HEK293 (cell line): ENCODE measurements around the gene MAFF.

ENCODE experiments used
- AEBP2 ChIP-seq: fragments of 450-650 bp; formaldehyde crosslinking; IDR thresholded peaks from 2 replicates; pipeline ENCODE4 v1.5.1; 2016; ENCODE audit warnings: missing biosample characterization, missing genetic modification characterization, borderline replicate concordance
- BCL11A ChIP-seq: fragments of 450-650 bp; formaldehyde crosslinking; IDR thresholded peaks from 2 replicates; pipeline ENCODE4 v1.5.1; 2016; ENCODE audit warnings: low read depth, missing biosample characterization, missing genetic modification characterization
- BCL6B ChIP-seq: fragments of 450-650 bp; formaldehyde crosslinking; IDR thresholded peaks from 2 replicates; pipeline ENCODE4 v1.5.1; 2017; ENCODE audit warnings: missing biosample characterization, missing genetic modification characterization
- CTCF ChIP-seq: fragments of 450-650 bp; formaldehyde crosslinking; IDR thresholded peaks from 2 replicates; pipeline ENCODE4 v1.5.1; 2016; ENCODE audit warnings: missing biosample characterization, missing genetic modification characterization
- HOXD13 ChIP-seq: sonication (generic); formaldehyde crosslinking; IDR thresholded peaks from 2 replicates; pipeline ENCODE4 v1.8.0; 2022; ENCODE audit warnings: missing genetic modification reagents, borderline replicate concordance
- KLF17 ChIP-seq: fragments of 450-650 bp; formaldehyde crosslinking; IDR thresholded peaks from 2 replicates; pipeline ENCODE4 v1.5.1; 2016; ENCODE audit warnings: missing biosample characterization, missing genetic modification characterization
- KLF8 ChIP-seq: fragments of 450-650 bp; formaldehyde crosslinking; IDR thresholded peaks from 2 replicates; pipeline ENCODE4 v1.5.1; 2016; ENCODE audit warnings: missing biosample characterization, missing genetic modification characterization
- PRDM4 ChIP-seq: fragments of 450-650 bp; formaldehyde crosslinking; IDR thresholded peaks from 2 replicates; pipeline ENCODE4 v1.5.1; 2017; ENCODE audit warnings: missing biosample characterization, missing genetic modification characterization
- PRDM6 ChIP-seq: fragments of 450-650 bp; formaldehyde crosslinking; IDR thresholded peaks from 2 replicates; pipeline ENCODE4 v1.5.1; 2017; ENCODE audit warnings: missing biosample characterization, missing genetic modification characterization
- ZBTB21 ChIP-seq: fragments of 450-650 bp; formaldehyde crosslinking; IDR thresholded peaks from 2 replicates; pipeline ENCODE4 v1.5.1; 2017; ENCODE audit warnings: missing biosample characterization, missing genetic modification characterization
- ZBTB48 ChIP-seq: fragments of 450-650 bp; formaldehyde crosslinking; IDR thresholded peaks from 2 replicates; pipeline ENCODE4 v1.5.1; 2016; ENCODE audit warnings: missing biosample characterization, missing genetic modification characterization
- ZNF184 ChIP-seq: fragments of 450-650 bp; IDR thresholded peaks from 2 replicates; pipeline ENCODE4 v1.5.1; 2018; ENCODE audit warnings: missing biosample characterization, mild to moderate bottlenecking, missing genetic modification characterization
- ZNF23 ChIP-seq: fragments of 450-650 bp; formaldehyde crosslinking; IDR thresholded peaks from 2 replicates; pipeline ENCODE4 v1.5.1; 2016; ENCODE audit warnings: missing biosample characterization, missing genetic modification characterization, borderline replicate concordance
- ZNF580 ChIP-seq: fragments of 450-650 bp; formaldehyde crosslinking; IDR thresholded peaks from 2 replicates; pipeline ENCODE4 v1.5.1; 2016; ENCODE audit warnings: missing biosample characterization, missing genetic modification characterization
- ZNF660 ChIP-seq: fragments of 450-650 bp; IDR thresholded peaks from 2 replicates; pipeline ENCODE4 v1.5.1; 2018; ENCODE audit warnings: missing biosample characterization, mild to moderate bottlenecking, missing genetic modification characterization
- ZNF792 ChIP-seq: fragments of 450-650 bp; formaldehyde crosslinking; IDR thresholded peaks from 2 replicates; pipeline ENCODE4 v1.5.1; 2016; ENCODE audit warnings: missing biosample characterization, missing genetic modification characterization
- ZSCAN23 ChIP-seq: fragments of 450-650 bp; formaldehyde crosslinking; IDR thresholded peaks from 2 replicates; pipeline ENCODE4 v1.5.1; 2016; ENCODE audit warnings: missing biosample characterization, missing genetic modification characterization
- ZSCAN30 ChIP-seq: fragments of 450-650 bp; IDR thresholded peaks from 2 replicates; pipeline ENCODE4 v1.5.1; 2018; ENCODE audit warnings: missing biosample characterization, mild to moderate bottlenecking, missing genetic modification characterization, moderate library complexity
- ZSCAN5A ChIP-seq: fragments of 450-650 bp; formaldehyde crosslinking; IDR thresholded peaks from 2 replicates; pipeline ENCODE4 v1.5.1; 2016; ENCODE audit warnings: missing biosample characterization, missing genetic modification characterization

Gene MAFF

GRCh38 chr22:38180841-38181452 is 20.8 kb upstream of the MAFF start (continued):
- TF ChIP-seq BCL6B (tag by site-specific recombination) (no peak), PRDM4 (no peak), CTCF (tag by site-specific recombination) (no peak), KLF8 (tag by site-specific recombination) (no peak), PRDM6 (no peak), ZBTB21 (no peak), BCL11A (tag by site-specific recombination) (no peak), ZNF580 (tag by site-specific recombination) (no peak), KLF17 (no peak), ZSCAN30 (tag by site-specific recombination) (no peak), ZNF792 (no peak), ZNF23 (no peak), ZSCAN5A (tag by site-specific recombination) (no peak), ZSCAN23 (tag by site-specific recombination) (no peak), HOXD13 (CRISPR knock-in tag) (no peak), ZNF184 (no peak), ZNF660 (tag by site-specific recombination) (no peak), ZBTB48 (tag by site-specific recombination) (peak; percentile 83), AEBP2 (tag by site-specific recombination) (no peak)
